ENCODE measurements around the gene CELA2B.
"Not testable (repeated sequence)": the region's sequence is repeated elsewhere in the genome, so short reads cannot be mapped to it uniquely, and the experiment has no call there.

DNA sequence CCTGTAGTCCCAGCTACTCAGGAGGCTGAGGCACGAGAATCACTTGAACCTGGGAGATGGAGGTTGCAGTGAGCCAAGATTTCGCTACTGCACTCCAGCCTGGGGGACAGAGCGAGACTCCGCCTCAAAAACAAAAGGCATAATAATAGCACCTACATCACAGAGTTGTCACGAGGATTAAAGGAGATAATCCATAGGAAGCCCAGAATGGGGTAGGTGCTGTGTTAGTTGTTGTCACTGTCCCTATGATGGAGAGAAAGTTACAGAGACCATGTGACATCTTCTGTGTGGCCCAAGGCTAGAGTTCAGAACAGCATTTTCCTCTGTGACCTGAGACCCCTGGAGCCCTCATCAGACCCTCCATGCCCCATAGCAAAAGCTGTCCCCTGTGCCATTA lies 12.0 kb upstream of the CELA2B start:
- not testable (repeated sequence) for TF ChIP-seq CTCF (conservative IDR thresholded peaks at IDR 0.05); EZH2 (IDR thresholded peaks at IDR 0.05; ENCODE audit: low read depth)

Measured in PC-9 (cell line).